K562 (cell line): ENCODE measurements around the gene LHFPL5. TPM values are rescaled to one million over a fixed set of nuclear protein-coding genes. Genes with fewer than 3 reads are reported as not detected.

Experiments used
- ATAC-seq: fragments of 200-7000 bp; cut with Tn5 transposase; 3 replicates; pipeline ENCODE4 v1.9.1; 2020; ENCODE audit warnings: moderate library complexity
- BruUV-seq: library from RNA; stranded (reverse); fragments of 400-500 nt; replicated peaks from 2 replicates; lab custom pipeline; 2021; lab: Mats Ljungman, UMichigan
- CTCF ChIA-PET: fragments of 300-600 bp; formaldehyde crosslinking; extraction: SDS; loops from one replicate; lab custom pipeline; 2021; ENCODE audit warnings: low intra/inter-chr PET ratio; lab: Yijun Ruan, JAX
- POLR2A ChIA-PET: fragments of 300-600, 350-650 bp; sonication (Branson Sonifier 250); formaldehyde crosslinking; extraction: SDS; loops from one replicate; lab custom pipeline; 2021; ENCODE audit warnings: antibody characterized with exemption, inconsistent platforms; lab: Yijun Ruan, JAX
- DNase-seq, 4 experiments: peaks; one replicate each; pipeline versions ENCODE4 v3.0.0 to v3.0.0-alpha.2; 2011 to 2018; ENCODE audit warnings: low spot score in 3 of 4, mixed read lengths in 3 of 4; ENCODE audit errors: extremely low read depth in 1 of 4
- FAIRE-seq: peaks from 2 replicates; lab custom pipeline; 2011; peaks lifted over from hg19 to GRCh38; lab: Jason Lieb, UNC
- H2AFZ ChIP-seq: 2 replicates; pipeline ENCODE4 v1.6.0; 2011; ENCODE audit warnings: low read depth, low read length, control low read depth, inconsistent platforms
- H3K27ac ChIP-seq: fragments of 200-600 bp; 3 replicates; pipeline ENCODE4 v1.8.0; 2011; ENCODE audit warnings: low read depth, mild to moderate bottlenecking, control low read depth, inconsistent platforms, low read length, moderate library complexity, mixed read lengths; ENCODE audit errors: extremely low read depth
- H3K27me3 ChIP-seq, 2 experiments: fragments of 300-600 bp in 1 of 2; 2 replicates in 1 of 2; 3 replicates in 1 of 2; pipeline versions ENCODE4 v1.6.0 to v1.8.0; 2011; ENCODE audit warnings: inconsistent platforms in 2 of 2, low read length in 2 of 2, mild to moderate bottlenecking in 1 of 2, mixed read lengths in 1 of 2, moderate library complexity in 1 of 2; ENCODE audit not compliant: control insufficient read depth in 2 of 2, insufficient read depth in 2 of 2
- H3K36me3 ChIP-seq: fragments of 300-600 bp; 3 replicates; pipeline ENCODE4 v1.8.0; 2011; ENCODE audit warnings: mild to moderate bottlenecking, low read length, inconsistent platforms; ENCODE audit not compliant: control insufficient read depth, insufficient read depth
- H3K4me1 ChIP-seq, 2 experiments: fragments of 200-600 bp in 1 of 2; replicated peaks in 1 of 2; 2 replicates in 1 of 2; 3 replicates in 1 of 2; pipeline versions ENCODE4 v1.5.1 to v1.8.0; 2011; ENCODE audit warnings: inconsistent platforms in 2 of 2, low read length in 2 of 2, mild to moderate bottlenecking in 1 of 2, mixed read lengths in 1 of 2, moderate library complexity in 1 of 2; ENCODE audit not compliant: control insufficient read depth in 2 of 2, insufficient read depth in 2 of 2
- H3K4me2 ChIP-seq: 2 replicates; pipeline ENCODE4 v1.6.1; 2011; ENCODE audit warnings: low read length, control low read depth, inconsistent platforms, mixed read lengths; ENCODE audit not compliant: insufficient read depth
- H3K4me3 ChIP-seq: fragments of 200-600 bp; sonication (generic), shearing (Covaris generic); 2 replicates; pipeline ENCODE4 v1.5.1; 2016; ENCODE audit warnings: control low read depth, inconsistent platforms
- H3K79me2 ChIP-seq: fragments of 200-600 bp; 3 replicates; pipeline ENCODE4 v1.8.0; 2011; ENCODE audit warnings: low read length, inconsistent platforms; ENCODE audit not compliant: control insufficient read depth, insufficient read depth
- H3K9ac ChIP-seq, 2 experiments: 2 replicates each; pipeline versions ENCODE4 v1.6.0 to v1.6.1; 2011; ENCODE audit warnings: low read depth in 2 of 2, low read length in 2 of 2, control low read depth in 1 of 2, inconsistent platforms in 1 of 2, mild to moderate bottlenecking in 1 of 2, mixed read lengths in 1 of 2; ENCODE audit not compliant: insufficient read depth in 1 of 2
- H3K9me1 ChIP-seq: one replicate; pipeline ENCODE4 v1.6.0; 2011; ENCODE audit warnings: inconsistent platforms, mild to moderate bottlenecking, low read length, moderate library complexity; ENCODE audit not compliant: control insufficient read depth, insufficient read depth
- H3K9me3 ChIP-seq: replicated peaks from 2 replicates; pipeline ENCODE4 v1.5.1; 2011; ENCODE audit warnings: low read depth, low read length, inconsistent platforms; ENCODE audit not compliant: control insufficient read depth, insufficient read depth
- H4K20me1 ChIP-seq: replicated peaks from 2 replicates; pipeline ENCODE4 v1.6.1; 2011; ENCODE audit warnings: low read length, inconsistent platforms, mixed read lengths; ENCODE audit not compliant: control insufficient read depth, insufficient read depth
- POLR2A ChIP-seq: fragments of 450-650 bp; conservative IDR thresholded peaks from 2 replicates; pipeline ENCODE4 v1.6.1; 2016
- WGBS: fragments of 100-300 bp; shearing (Covaris generic); methylation state at CpG from one replicate; pipeline ENCODE4 v1.1.6; 2016; ENCODE audit warnings: low coverage, mixed read lengths; ENCODE audit not compliant: insufficient coverage; ENCODE audit errors: missing lambda C conversion rate; 5-methylcytosine and 5-hydroxymethylcytosine counted together
- in situ Hi-C: fragments of 300-500 bp; cut with MboI; formaldehyde crosslinking; loops from 4 replicates; pipeline ENCODE4 v1.15.0; 2018; ENCODE audit warnings: inconsistent platforms, mixed read lengths
- intact Hi-C: fragments of 100-400 bp; cut with micrococcal nuclease; formaldehyde crosslinking; loops from 2 replicates; pipeline ENCODE4 v1.14.2; 2022
- polyA plus RNA-seq, 8 experiments: library from polyadenylated mRNA; depleted of rRNA in 4 of 8; stranded (reverse) in 5 of 8; unstranded in 3 of 8; fragments of >200 nt; fragmentation: Nextera tagmentation in 2 of 8; fragmentation: Illumina TruSeq in 1 of 8; extraction: Ambion mirVana in 2 of 8; extraction: Trizol in 1 of 8; gene quantifications; 2 replicates each; pipeline versions ENCODE4 v1.2.1 to v1.2.3, GENCODE V29; 2011 to 2014; ENCODE audit warnings: inconsistent platforms in 1 of 8, missing spikeins in 1 of 8
- total RNA-seq, 7 experiments: library from RNA; depleted of rRNA in 6 of 7; stranded (reverse); fragments of >200 nt in 6 of 7; fragmentation: Illumina TruSeq in 2 of 7; extraction: Trizol in 2 of 7; gene quantifications; 2 replicates each; pipeline versions ENCODE4 v1.2.1 to v1.2.3, GENCODE V29; 2011 to 2021; ENCODE audit warnings: low replicate concordance in 1 of 7
- TF ChIP-seq, protein P1 (sequence below): fragments of 250-450 bp; sonication (Bioruptor Pico); IDR thresholded peaks from 2 replicates; pipeline ENCODE4 v1.6.1; 2021; ENCODE audit warnings: mild to moderate bottlenecking

LHFPL5 gene
- total and polyA plus RNA-seq, 9 of the 15 experiments (the other 6 are each of a cell fraction or from before 2014, with no cell fraction given): not detected

DNA sequence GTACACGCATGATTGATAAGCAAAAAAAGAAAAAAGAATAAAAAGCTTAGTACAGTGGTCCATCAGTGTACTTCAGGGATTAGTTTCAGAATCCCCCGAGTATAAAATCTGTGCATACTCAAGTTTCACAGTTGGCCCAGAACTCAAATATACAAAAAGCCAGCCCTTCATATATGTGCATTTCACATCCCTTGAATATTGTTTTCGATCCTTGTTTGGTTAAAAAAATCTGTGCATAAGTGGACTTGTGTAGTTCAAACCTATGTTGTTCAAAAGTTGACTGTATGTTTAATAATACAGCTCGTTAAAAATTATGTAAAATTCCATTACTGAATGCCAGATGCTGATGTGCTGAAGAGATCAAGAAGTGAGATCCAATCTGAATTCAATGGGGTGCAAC lies 54.2 kb downstream of the LHFPL5 start:
- FAIRE-seq: no peak
- CTCF ChIA-PET: no interaction called here

More for the DNA sequence above, 54.2 kb downstream of the LHFPL5 start:
- no peak overlapping the region for H2AFZ ChIP-seq
- TF ChIP-seq, protein P1, sequence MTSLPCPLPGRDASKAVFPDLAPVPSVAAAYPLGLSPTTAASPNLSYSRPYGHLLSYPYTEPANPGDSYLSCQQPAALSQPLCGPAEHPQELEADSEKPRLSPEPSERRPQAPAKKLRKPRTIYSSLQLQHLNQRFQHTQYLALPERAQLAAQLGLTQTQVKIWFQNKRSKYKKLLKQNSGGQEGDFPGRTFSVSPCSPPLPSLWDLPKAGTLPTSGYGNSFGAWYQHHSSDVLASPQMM: no peak
- 0 out of 2 replicates have a peak, but pooled peaks have one; percentile 2 for TF ChIP-seq POLR2A
- no TSS peak for BruUV-seq
- H3K4me3 ChIP-seq: no peak overlapping the region
- ATAC-seq: no peak
- DNase-seq: no peak
- no peaks in the 10 kb centered on the region for H4K20me1 ChIP-seq
- no peaks in the 10 kb centered on the region for H3K27me3 ChIP-seq
- no peak overlapping the region for H3K27ac ChIP-seq
- no peaks in the 10 kb centered on the region for H3K9me1 ChIP-seq
- no peak overlapping the region for H3K4me2 ChIP-seq
- POLR2A ChIA-PET: no interaction called here
- in situ Hi-C loops (no loop called here), intact Hi-C loops (no loop called here)
- H3K9me3 ChIP-seq: no peaks in the 10 kb centered on the region
- no peaks in the 10 kb centered on the region for H3K4me1 ChIP-seq
- peaks cover 95% of the 10 kb centered on the region for H3K36me3 ChIP-seq
- H3K79me2 ChIP-seq: peaks cover 16% of the 10 kb centered on the region; the same call in 1 of the 3 replicates
- H3K9ac ChIP-seq: no peak overlapping the region
- WGBS: 95% methylated on average over 4 of the region's 4 CpGs

Other genes starting within 250 kb of the LHFPL5 start
Only the 7 nearest of the 8 such genes appear.
- 75.0 and 82.8 TPM in 2 replicates for gene FKBP5, start 116.4 kb upstream of the LHFPL5 start, total RNA-seq (2014; rRNA removed)
- gene FKBP5, start 116.4 kb upstream of the LHFPL5 start, total RNA-seq (2014; rRNA removed; fragmentation: Illumina TruSeq; extraction: Trizol): 54.2 and 65.9 TPM in 2 replicates
- gene FKBP5, start 116.4 kb upstream of the LHFPL5 start, total RNA-seq (2015; rRNA removed; fragmentation: Illumina TruSeq; extraction: Trizol): 39.9 and 43.8 TPM in 2 replicates
- gene FKBP5, start 116.4 kb upstream of the LHFPL5 start, total RNA-seq (2021): 92.0 and 104 TPM in 2 replicates
- gene FKBP5, start 116.4 kb upstream of the LHFPL5 start, polyA plus RNA-seq (2011; rRNA removed): 59.7 and 86.1 TPM in 2 replicates
- 128 and 151 TPM in 2 replicates for gene FKBP5, start 116.4 kb upstream of the LHFPL5 start, polyA plus RNA-seq (2014; fragmentation: Illumina TruSeq; extraction: Trizol)
- gene FKBP5, start 116.4 kb upstream of the LHFPL5 start, polyA plus RNA-seq (2014; fragmentation: Nextera tagmentation; extraction: Ambion mirVana): 10 to 100 TPM; 32.7 to 46.1 TPM
- gene FKBP5, start 116.4 kb upstream of the LHFPL5 start, polyA plus RNA-seq (2014; rRNA removed): 76.6 and 76.8 TPM in 2 replicates
- gene ARMC12, start 68.3 kb upstream of the LHFPL5 start, total RNA-seq (2014; rRNA removed): 0.09 TPM in 1 of 2 replicates, not detected in the other
- gene ARMC12, start 68.3 kb upstream of the LHFPL5 start, total RNA-seq (2014; rRNA removed; fragmentation: Illumina TruSeq; extraction: Trizol): 0.36 TPM in 1 of 2 replicates, not detected in the other
- not detected in 2 replicates for gene ARMC12, start 68.3 kb upstream of the LHFPL5 start, total RNA-seq (2015; rRNA removed; fragmentation: Illumina TruSeq; extraction: Trizol)
- gene ARMC12, start 68.3 kb upstream of the LHFPL5 start, total RNA-seq (2021): 0.13 and 0.35 TPM in 2 replicates
- 0.26 and 0.45 TPM in 2 replicates for gene ARMC12, start 68.3 kb upstream of the LHFPL5 start, polyA plus RNA-seq (2011; rRNA removed)
- gene ARMC12, start 68.3 kb upstream of the LHFPL5 start, polyA plus RNA-seq (2014; fragmentation: Illumina TruSeq; extraction: Trizol): 0.36 TPM in 1 of 2 replicates, not detected in the other
- gene ARMC12, start 68.3 kb upstream of the LHFPL5 start, polyA plus RNA-seq (2014; fragmentation: Nextera tagmentation; extraction: Ambion mirVana): under 1 TPM in 1 of 2 experiments, not detected in 1; 0.13 TPM
- 0.58 TPM in 1 of 2 replicates, not detected in the other for gene ARMC12, start 68.3 kb upstream of the LHFPL5 start, polyA plus RNA-seq (2014; rRNA removed)
- gene CLPSL2, start 28.8 kb upstream of the LHFPL5 start, total RNA-seq (2014; rRNA removed): not detected in 2 replicates
- not detected in 2 replicates for gene CLPSL2, start 28.8 kb upstream of the LHFPL5 start, total RNA-seq (2014; rRNA removed; fragmentation: Illumina TruSeq; extraction: Trizol)
- not detected in 2 replicates for gene CLPSL2, start 28.8 kb upstream of the LHFPL5 start, total RNA-seq (2015; rRNA removed; fragmentation: Illumina TruSeq; extraction: Trizol)
- gene CLPSL2, start 28.8 kb upstream of the LHFPL5 start, total RNA-seq (2021): not detected in 2 replicates
- gene CLPSL2, start 28.8 kb upstream of the LHFPL5 start, polyA plus RNA-seq (2011; rRNA removed): not detected in 2 replicates
- gene CLPSL2, start 28.8 kb upstream of the LHFPL5 start, polyA plus RNA-seq (2014; fragmentation: Illumina TruSeq; extraction: Trizol): not detected in 2 replicates
- gene CLPSL2, start 28.8 kb upstream of the LHFPL5 start, polyA plus RNA-seq (2014; fragmentation: Nextera tagmentation; extraction: Ambion mirVana): not detected
- gene CLPSL2, start 28.8 kb upstream of the LHFPL5 start, polyA plus RNA-seq (2014; rRNA removed): not detected in 2 replicates
- not detected in 2 replicates for gene CLPSL1, start 24.3 kb upstream of the LHFPL5 start, total RNA-seq (2014; rRNA removed)
- not detected in 2 replicates for gene CLPSL1, start 24.3 kb upstream of the LHFPL5 start, total RNA-seq (2014; rRNA removed; fragmentation: Illumina TruSeq; extraction: Trizol)
- not detected in 2 replicates for gene CLPSL1, start 24.3 kb upstream of the LHFPL5 start, total RNA-seq (2015; rRNA removed; fragmentation: Illumina TruSeq; extraction: Trizol)
- gene CLPSL1, start 24.3 kb upstream of the LHFPL5 start, total RNA-seq (2021): not detected in 2 replicates
- not detected in 2 replicates for gene CLPSL1, start 24.3 kb upstream of the LHFPL5 start, polyA plus RNA-seq (2011; rRNA removed)
- not detected in 2 replicates for gene CLPSL1, start 24.3 kb upstream of the LHFPL5 start, polyA plus RNA-seq (2014; fragmentation: Illumina TruSeq; extraction: Trizol)
- gene CLPSL1, start 24.3 kb upstream of the LHFPL5 start, polyA plus RNA-seq (2014; fragmentation: Nextera tagmentation; extraction: Ambion mirVana): not detected
- not detected in 2 replicates for gene CLPSL1, start 24.3 kb upstream of the LHFPL5 start, polyA plus RNA-seq (2014; rRNA removed)
- not detected in 2 replicates for gene CLPS, start 8.0 kb upstream of the LHFPL5 start, total RNA-seq (2014; rRNA removed)
- gene CLPS, start 8.0 kb upstream of the LHFPL5 start, total RNA-seq (2014; rRNA removed; fragmentation: Illumina TruSeq; extraction: Trizol): not detected in 2 replicates
- gene CLPS, start 8.0 kb upstream of the LHFPL5 start, total RNA-seq (2015; rRNA removed; fragmentation: Illumina TruSeq; extraction: Trizol): not detected in 2 replicates
- 2.4 and 2.9 TPM in 2 replicates for gene CLPS, start 8.0 kb upstream of the LHFPL5 start, total RNA-seq (2021)
- not detected in 2 replicates for gene CLPS, start 8.0 kb upstream of the LHFPL5 start, polyA plus RNA-seq (2011; rRNA removed)
- not detected in 2 replicates for gene CLPS, start 8.0 kb upstream of the LHFPL5 start, polyA plus RNA-seq (2014; fragmentation: Illumina TruSeq; extraction: Trizol)
- not detected for gene CLPS, start 8.0 kb upstream of the LHFPL5 start, polyA plus RNA-seq (2014; fragmentation: Nextera tagmentation; extraction: Ambion mirVana)
- not detected in 2 replicates for gene CLPS, start 8.0 kb upstream of the LHFPL5 start, polyA plus RNA-seq (2014; rRNA removed)
- gene SRPK1, start 115.7 kb downstream of the LHFPL5 start, total RNA-seq (2014; rRNA removed): 150 and 159 TPM in 2 replicates
- gene SRPK1, start 115.7 kb downstream of the LHFPL5 start, total RNA-seq (2014; rRNA removed; fragmentation: Illumina TruSeq; extraction: Trizol): 185 and 195 TPM in 2 replicates
- 164 and 183 TPM in 2 replicates for gene SRPK1, start 115.7 kb downstream of the LHFPL5 start, total RNA-seq (2015; rRNA removed; fragmentation: Illumina TruSeq; extraction: Trizol)
- 155 and 160 TPM in 2 replicates for gene SRPK1, start 115.7 kb downstream of the LHFPL5 start, total RNA-seq (2021)
- gene SRPK1, start 115.7 kb downstream of the LHFPL5 start, polyA plus RNA-seq (2011; rRNA removed): 95.8 and 140 TPM in 2 replicates
- gene SRPK1, start 115.7 kb downstream of the LHFPL5 start, polyA plus RNA-seq (2014; fragmentation: Illumina TruSeq; extraction: Trizol): 134 and 167 TPM in 2 replicates
- 100 to 1,000 TPM in 1 of 2 experiments, 10 to 100 TPM in 1; 99.6 to 164 TPM for gene SRPK1, start 115.7 kb downstream of the LHFPL5 start, polyA plus RNA-seq (2014; fragmentation: Nextera tagmentation; extraction: Ambion mirVana)
- 116 and 135 TPM in 2 replicates for gene SRPK1, start 115.7 kb downstream of the LHFPL5 start, polyA plus RNA-seq (2014; rRNA removed)
- not detected in 2 replicates for gene SLC26A8, start 219.3 kb downstream of the LHFPL5 start, total RNA-seq (2014; rRNA removed)
- not detected in 2 replicates for gene SLC26A8, start 219.3 kb downstream of the LHFPL5 start, total RNA-seq (2014; rRNA removed; fragmentation: Illumina TruSeq; extraction: Trizol)
- gene SLC26A8, start 219.3 kb downstream of the LHFPL5 start, total RNA-seq (2015; rRNA removed; fragmentation: Illumina TruSeq; extraction: Trizol): not detected in 2 replicates
- gene SLC26A8, start 219.3 kb downstream of the LHFPL5 start, total RNA-seq (2021): not detected in 2 replicates
- gene SLC26A8, start 219.3 kb downstream of the LHFPL5 start, polyA plus RNA-seq (2011; rRNA removed): not detected in 2 replicates
- not detected in 2 replicates for gene SLC26A8, start 219.3 kb downstream of the LHFPL5 start, polyA plus RNA-seq (2014; fragmentation: Illumina TruSeq; extraction: Trizol)
- gene SLC26A8, start 219.3 kb downstream of the LHFPL5 start, polyA plus RNA-seq (2014; fragmentation: Nextera tagmentation; extraction: Ambion mirVana): not detected
- not detected in 2 replicates for gene SLC26A8, start 219.3 kb downstream of the LHFPL5 start, polyA plus RNA-seq (2014; rRNA removed)